A549 (cell line): ENCODE data around the gene GBGT1. TPM values are rescaled to one million over a fixed set of nuclear protein-coding genes. Genes with fewer than 3 reads are reported as not detected.

Experiments
- ATAC-seq, 2 experiments: fragments of 200-7000 bp in 1 of 2; fragments of >200 bp in 1 of 2; cut with Nextera tagmentation in 1 of 2; cut with Tn5 transposase in 1 of 2; 3 replicates each; pipeline versions ENCODE4 v1.8.0 to v1.9.1; 2018 to 2020; ENCODE audit warnings: mild to moderate bottlenecking in 1 of 2, moderate library complexity in 1 of 2
- CTCF ChIA-PET: fragments of 300-600 bp; sonication (Branson Sonifier 250); formaldehyde crosslinking; extraction: SDS; loops from one replicate; lab custom pipeline; 2021; ENCODE audit warnings: antibody characterized with exemption, inconsistent platforms; lab: Yijun Ruan, JAX
- POLR2A ChIA-PET: fragments of 350-600 bp; formaldehyde crosslinking; extraction: SDS; loops from one replicate; lab custom pipeline; 2021; ENCODE audit warnings: antibody characterized with exemption, inconsistent platforms; lab: Yijun Ruan, JAX
- DNase-seq, 2 experiments: peaks; one replicate each; pipeline versions ENCODE4 v3.0.0 to v3.0.0-alpha.2; 2011 to 2016; ENCODE audit warnings: low read depth in 1 of 2, low spot score in 1 of 2
- FAIRE-seq: peaks from 2 replicates; lab custom pipeline; 2011; peaks lifted over from hg19 to GRCh38; lab: Jason Lieb, UNC
- H3K27ac ChIP-seq, 2 experiments: fragments of >200 bp; sonication (Bioruptor Twin); formaldehyde crosslinking; 3 replicates each; pipeline ENCODE4 v1.5.1; 2016 to 2017
- H3K4me1 ChIP-seq: fragments of >200 bp; sonication (Bioruptor Twin); formaldehyde crosslinking; 3 replicates; pipeline ENCODE4 v1.6.1; 2016
- H3K4me2 ChIP-seq: fragments of >200 bp; sonication (Bioruptor Twin); formaldehyde crosslinking; 3 replicates; pipeline ENCODE4 v1.6.1; 2016
- H3K4me3 ChIP-seq: fragments of >200 bp; sonication (Bioruptor Twin); formaldehyde crosslinking; 3 replicates; pipeline ENCODE4 v1.5.1; 2016
- H3K9me3 ChIP-seq: fragments of >200 bp; sonication (Bioruptor Twin); formaldehyde crosslinking; 3 replicates; pipeline ENCODE4 v1.6.1; 2016
- ATOH8 ChIP-seq: fragments of 250-450 bp; sonication (Bioruptor Pico); IDR thresholded peaks from 2 replicates; pipeline ENCODE4 v1.5.0; 2020; ENCODE audit warnings: low read depth, mild to moderate bottlenecking, moderate library complexity
- BCL3 ChIP-seq: fragments of >200 bp; sonication (Bioruptor Twin); formaldehyde crosslinking; IDR thresholded peaks from 3 replicates; pipeline ENCODE4 v1.6.1; 2016
- BHLHE40 ChIP-seq: IDR thresholded peaks from 2 replicates; pipeline ENCODE4 v1.6.1; 2012; ENCODE audit warnings: low read depth, low read length, inconsistent platforms
- CBX2 ChIP-seq: fragments of 200-600 bp; sonication (generic); IDR thresholded peaks from 2 replicates; pipeline ENCODE4 v1.6.1; 2016; ENCODE audit warnings: low read depth, mild to moderate bottlenecking, borderline replicate concordance
- CEBPB ChIP-seq, 2 experiments: fragments of >200 bp in 1 of 2; sonication (Bioruptor Twin) in 1 of 2; formaldehyde crosslinking in 1 of 2; IDR thresholded peaks; 2 replicates each; pipeline ENCODE4 v1.6.1; 2012 to 2016
- CTCF ChIP-seq: fragments of >200 bp; sonication (Bioruptor Twin); formaldehyde crosslinking; IDR thresholded peaks from 3 replicates; pipeline ENCODE4 v1.5.1; 2016
- EHF ChIP-seq: fragments of 250-450 bp; sonication (Bioruptor Pico); IDR thresholded peaks from 2 replicates; pipeline ENCODE4 v1.5.0; 2020; ENCODE audit warnings: mild to moderate bottlenecking
- FOXS1 ChIP-seq: fragments of 250-450 bp; sonication (Bioruptor Pico); IDR thresholded peaks from 2 replicates; pipeline ENCODE4 v1.5.0; 2020; ENCODE audit warnings: mild to moderate bottlenecking, moderate library complexity
- GATA3 ChIP-seq: IDR thresholded peaks from 2 replicates; pipeline ENCODE4 v1.6.1; 2012; ENCODE audit warnings: borderline replicate concordance
- HEYL ChIP-seq: fragments of 250-450 bp; sonication (Bioruptor Pico); IDR thresholded peaks from 2 replicates; pipeline ENCODE4 v1.8.0; 2021; ENCODE audit warnings: mild to moderate bottlenecking, moderate library complexity
- KDM5A ChIP-seq: fragments of 200-600 bp; sonication (generic); IDR thresholded peaks from 2 replicates; pipeline ENCODE4 v1.6.1; 2016; ENCODE audit warnings: antibody characterized with exemption, mild to moderate bottlenecking
- MAFK ChIP-seq: fragments of 450-650 bp; IDR thresholded peaks from 2 replicates; pipeline ENCODE4 v1.6.1; 2014; ENCODE audit not compliant: partially characterized antibody
- MYC ChIP-seq: IDR thresholded peaks from 2 replicates; pipeline ENCODE4 v1.6.1; 2012; ENCODE audit warnings: mild to moderate bottlenecking, inconsistent platforms, low read length, improper control_type of control experiment, borderline replicate concordance
- NR3C1 ChIP-seq: fragments of >200 bp; sonication (Bioruptor Twin); formaldehyde crosslinking; IDR thresholded peaks from 3 replicates; pipeline ENCODE4 v1.6.1; 2017
- PBX3 ChIP-seq: IDR thresholded peaks from 2 replicates; pipeline ENCODE4 v1.6.1; 2012
- PHF8 ChIP-seq: fragments of 200-600 bp; sonication (generic); IDR thresholded peaks from 2 replicates; pipeline ENCODE4 v1.6.1; 2016; ENCODE audit warnings: low read depth, mild to moderate bottlenecking, antibody characterized with exemption, moderate library complexity, borderline replicate concordance
- RARB ChIP-seq: fragments of 250-450 bp; sonication (Bioruptor Pico); IDR thresholded peaks from 2 replicates; pipeline ENCODE4 v1.8.0; 2021; ENCODE audit warnings: mild to moderate bottlenecking, moderate library complexity
- RCOR1 ChIP-seq: fragments of 150-350 bp; IDR thresholded peaks from 2 replicates; pipeline ENCODE4 v1.6.1; 2014; ENCODE audit warnings: antibody characterized with exemption, low read length, low read depth
- REST ChIP-seq: fragments of 200-600 bp; sonication (generic); IDR thresholded peaks from 2 replicates; pipeline ENCODE4 v1.6.1; 2016; ENCODE audit warnings: antibody characterized with exemption, mild to moderate bottlenecking, moderate library complexity
- SMC3 ChIP-seq: fragments of >200 bp; sonication (Bioruptor Twin); formaldehyde crosslinking; IDR thresholded peaks from 3 replicates; pipeline ENCODE4 v1.6.1; 2018; ENCODE audit warnings: inconsistent platforms
- ZC3H11A ChIP-seq: fragments of 450-650 bp; IDR thresholded peaks from 2 replicates; pipeline ENCODE4 v1.6.1; 2014; ENCODE audit warnings: antibody characterized with exemption, mild to moderate bottlenecking
- ZNF302 ChIP-seq: fragments of 250-450 bp; sonication (Bioruptor Pico); IDR thresholded peaks from 2 replicates; pipeline ENCODE4 v1.9.0; 2021; ENCODE audit warnings: inconsistent platforms, mild to moderate bottlenecking, moderate library complexity
- WGBS: methylation state at CpG from one replicate; pipeline ENCODE4 v1.1.6; 2017; ENCODE audit errors: missing lambda C conversion rate; 5-methylcytosine and 5-hydroxymethylcytosine counted together
- polyA plus RNA-seq, 4 experiments: library from polyadenylated mRNA; depleted of rRNA in 3 of 4; stranded (reverse); fragments of >200 nt; fragmentation: RNase III in 1 of 4; extraction: RNeasy Plus Mini Kit Qiagen cat#74134 plus additional on column Dnase treatment in 1 of 4; gene quantifications; 2 replicates in 3 of 4; 3 replicates in 1 of 4; pipeline ENCODE4 v1.2.3, GENCODE V29; 2011 to 2017

Gene GBGT1
- polyA plus RNA-seq, 2 of the 4 experiments (the other 2 are of a cell fraction) = 1.7 to 2.4 TPM

- TF ChIP-seq GATA3 = no peak
- no peak for TF ChIP-seq RCOR1
- TF ChIP-seq ATOH8 = no peak
- no peak for TF ChIP-seq CTCF
- TF ChIP-seq ZC3H11A = no peak
- no peak for TF ChIP-seq HEYL
- TF ChIP-seq NR3C1 = no peak
- no peak for TF ChIP-seq RARB
- no peak for TF ChIP-seq FOXS1
- TF ChIP-seq MYC = no peak
- TF ChIP-seq ZNF302 (CRISPR knock-in tag) = no peak
- TF ChIP-seq CEBPB (IDR thresholded peaks at IDR 0.05) = no peak
- peaks cover 3% of the 10 kb centered on the region; the same call in 2 of the 3 replicates for H3K4me1 ChIP-seq
- H3K27ac ChIP-seq = no peak overlapping the region; a peak in 1 of 6 replicates
- ATAC-seq = peak in 1 of 2 experiments; percentile 13; a peak in 3 of 6 replicates
- ChIA-PET CTCF (interaction anchor here (1.4 to 30.3 kb wide), 4 partner anchors 9 to 72 kb away, joined by 3 to 1284 read pairs (median 74); no protein-coding TSS in a partner anchor), POLR2A (interaction anchor here (0.9 kb wide), 1 partner anchor 35 kb away, joined by 4 read pairs; no protein-coding TSS in a partner anchor)
- DNase-seq = no peak
- H3K9me3 ChIP-seq = no peaks in the 10 kb centered on the region
- no peak overlapping the region for H3K4me3 ChIP-seq
- 81% methylated on average over 15 of the region's 20 CpGs for WGBS
- FAIRE-seq = no peak
- H3K4me2 ChIP-seq = no peak overlapping the region
These were observed 49.5 kb downstream of the GBGT1 start for GRCh38 chr9:133113949-133114885.

GRCh38 chr9:133113163-133113948 lies 50.4 kb downstream of the GBGT1 start:
- no peak overlapping the region; a peak in 1 of 6 replicates for H3K27ac ChIP-seq
- no peak for FAIRE-seq
- CTCF ChIA-PET = interaction anchor here (1.4 to 30.3 kb wide), 4 partner anchors 8 to 72 kb away, joined by 3 to 1284 read pairs (median 74); no protein-coding TSS in a partner anchor
- WGBS = 89% methylated on average over 17 of the region's 19 CpGs
- no peak overlapping the region for H3K4me3 ChIP-seq
- ATAC-seq = no peak
- H3K4me1 ChIP-seq = peaks cover 3% of the 10 kb centered on the region; the same call in 2 of the 3 replicates
- H3K9me3 ChIP-seq = no peaks in the 10 kb centered on the region
- no peak for DNase-seq
- no peak overlapping the region for H3K4me2 ChIP-seq
- TF ChIP-seq EHF (CRISPR knock-in tag) (no peak), MAFK (peak; percentile 40)
- POLR2A ChIA-PET = interaction anchor here (0.5 kb wide), 1 partner anchor 1608 kb away, joined by 5 read pairs; no protein-coding TSS in a partner anchor

GRCh38 chr9:133112663-133113026 lies 51.1 kb downstream of the GBGT1 start:
- 76% methylated on average over 5 of the region's 7 CpGs for WGBS
- Histone ChIP-seq H3K4me2 (no peak overlapping the region), H3K9me3 (no peaks in the 10 kb centered on the region), H3K4me1 (peaks cover 3% of the 10 kb centered on the region; the same call in 2 of the 3 replicates), H3K27ac (no peak overlapping the region), H3K4me3 (no peak overlapping the region)
- FAIRE-seq (no peak), DNase-seq (no peak), ATAC-seq (no peak)
- ChIA-PET POLR2A (no interaction called here), CTCF (interaction anchor here (1.4 to 30.3 kb wide), 3 partner anchors 11 to 374 kb away, joined by 3 to 1284 read pairs (median 143); no protein-coding TSS in a partner anchor)
- no peak for TF ChIP-seq KDM5A
- TF ChIP-seq ZNF302 (CRISPR knock-in tag) = no peak
- TF ChIP-seq CBX2 = no peak
- no peak for TF ChIP-seq PBX3
- TF ChIP-seq BCL3 = no peak
- no peak for TF ChIP-seq REST
- no peak for TF ChIP-seq SMC3
- TF ChIP-seq BHLHE40 = no peak
- TF ChIP-seq PHF8 = no peak
- no peak for TF ChIP-seq NR3C1
